ENCODE data around the gene SRR.

SRR gene

DNA sequence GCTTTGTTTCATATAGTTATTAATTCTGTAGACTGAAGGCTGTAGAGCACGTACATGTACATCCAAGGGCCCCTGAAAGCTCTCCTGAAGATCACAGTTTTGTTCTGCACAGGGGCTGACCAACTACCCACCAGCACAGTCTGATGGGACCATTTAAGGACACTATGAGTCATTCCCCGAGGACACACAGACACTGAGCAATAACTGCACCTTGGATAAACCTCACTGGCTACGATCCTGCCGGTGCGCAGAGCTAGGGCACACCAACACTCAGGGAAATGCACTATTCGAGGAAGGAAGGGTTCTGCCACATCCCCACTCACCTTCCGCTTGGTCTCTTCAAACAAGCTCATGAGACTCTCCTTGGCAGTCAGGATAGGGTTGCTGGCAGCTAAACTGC, 20.4 kb upstream of the SRR start:
- in situ Hi-C loops (cut with HindIII; ENCODE audit: low pct_ligation_motif_present, low sequenced_read_pairs) = no loop called here
- TF ChIP-seq, protein P1, sequence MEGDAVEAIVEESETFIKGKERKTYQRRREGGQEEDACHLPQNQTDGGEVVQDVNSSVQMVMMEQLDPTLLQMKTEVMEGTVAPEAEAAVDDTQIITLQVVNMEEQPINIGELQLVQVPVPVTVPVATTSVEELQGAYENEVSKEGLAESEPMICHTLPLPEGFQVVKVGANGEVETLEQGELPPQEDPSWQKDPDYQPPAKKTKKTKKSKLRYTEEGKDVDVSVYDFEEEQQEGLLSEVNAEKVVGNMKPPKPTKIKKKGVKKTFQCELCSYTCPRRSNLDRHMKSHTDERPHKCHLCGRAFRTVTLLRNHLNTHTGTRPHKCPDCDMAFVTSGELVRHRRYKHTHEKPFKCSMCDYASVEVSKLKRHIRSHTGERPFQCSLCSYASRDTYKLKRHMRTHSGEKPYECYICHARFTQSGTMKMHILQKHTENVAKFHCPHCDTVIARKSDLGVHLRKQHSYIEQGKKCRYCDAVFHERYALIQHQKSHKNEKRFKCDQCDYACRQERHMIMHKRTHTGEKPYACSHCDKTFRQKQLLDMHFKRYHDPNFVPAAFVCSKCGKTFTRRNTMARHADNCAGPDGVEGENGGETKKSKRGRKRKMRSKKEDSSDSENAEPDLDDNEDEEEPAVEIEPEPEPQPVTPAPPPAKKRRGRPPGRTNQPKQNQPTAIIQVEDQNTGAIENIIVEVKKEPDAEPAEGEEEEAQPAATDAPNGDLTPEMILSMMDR (IDR thresholded peaks at IDR 0.05; ENCODE audit: low read depth, low read length, missing control alignments) = no peak
- Histone ChIP-seq H3K4me3 (ENCODE audit: low read depth, low read length) (no peak overlapping the region), H3K27me3 (replicated peaks) (no peaks in the 10 kb centered on the region), H3K36me3 (replicated peaks) (peaks cover 53% of the 10 kb centered on the region), H3K27ac (no peak overlapping the region)
- no peak for DNase-seq

DNA sequence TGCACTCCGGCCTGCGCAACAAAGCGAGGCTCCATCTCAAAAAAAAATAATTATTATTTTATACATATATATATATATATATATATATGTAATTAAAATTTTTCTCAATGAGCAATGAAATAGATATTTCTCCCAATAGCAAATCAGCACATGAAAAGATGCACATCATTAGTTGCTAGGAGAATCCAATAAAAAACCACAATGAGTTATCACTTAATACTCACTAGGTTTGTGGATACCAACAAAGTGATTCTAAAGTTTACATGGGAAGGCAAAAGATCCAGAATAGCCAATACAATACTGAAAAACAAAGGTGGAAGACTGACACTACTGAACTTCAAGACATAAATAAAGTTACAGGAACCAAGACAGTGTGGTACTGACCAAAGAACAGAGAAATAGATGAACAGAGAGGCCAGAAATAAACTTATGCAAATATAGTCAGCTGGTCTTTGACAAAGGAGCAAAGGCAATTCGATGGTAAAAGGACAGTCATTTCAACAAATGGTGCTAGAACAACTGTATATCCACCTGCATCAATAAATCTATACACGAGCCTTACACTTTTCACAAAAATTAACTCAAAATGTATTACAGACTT, 13.8 kb upstream of the SRR start:
- no peak for DNase-seq
- in situ Hi-C loops (cut with HindIII; ENCODE audit: low pct_ligation_motif_present, low sequenced_read_pairs) = no loop called here
- H3K27me3 ChIP-seq (replicated peaks) = no peaks in the 10 kb centered on the region
- peaks cover 32% of the 10 kb centered on the region for H3K36me3 ChIP-seq (replicated peaks)
- H3K4me3 ChIP-seq (ENCODE audit: low read depth, low read length) = no peak overlapping the region
- TF ChIP-seq, protein P1 (IDR thresholded peaks at IDR 0.05; ENCODE audit: low read depth, low read length, missing control alignments) = no peak
- H3K27ac ChIP-seq = no peak overlapping the region

DNA sequence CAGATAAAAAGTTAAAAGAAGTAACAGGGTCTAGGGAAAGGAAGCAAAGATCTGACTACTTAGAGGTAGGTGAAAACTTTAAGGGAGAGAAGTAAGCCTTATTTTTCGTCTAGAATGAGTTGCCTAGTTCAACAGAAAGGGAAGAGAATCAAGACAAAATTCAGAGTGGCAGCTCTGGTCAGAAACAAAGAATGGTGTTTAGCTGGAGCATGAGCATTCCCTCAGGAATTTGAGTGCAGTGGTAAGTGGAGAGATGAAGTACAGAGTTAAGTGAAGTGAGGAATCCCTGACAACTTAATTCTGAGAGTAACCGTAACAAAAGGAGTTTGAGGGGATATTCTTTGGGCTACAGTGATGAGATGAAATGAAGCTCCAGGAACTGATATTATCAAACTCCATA, 11.7 kb upstream of the SRR start:
- peak; percentile 16 for DNase-seq
- H3K27me3 ChIP-seq (replicated peaks) = no peaks in the 10 kb centered on the region
- TF ChIP-seq, protein P1 (IDR thresholded peaks at IDR 0.05; ENCODE audit: low read depth, low read length, missing control alignments) = no peak
- in situ Hi-C loops (cut with HindIII; ENCODE audit: low pct_ligation_motif_present, low sequenced_read_pairs) = no loop called here
- no peak overlapping the region for H3K4me3 ChIP-seq (ENCODE audit: low read depth, low read length)
- no peak overlapping the region for H3K27ac ChIP-seq
- H3K36me3 ChIP-seq (replicated peaks) = peaks cover 39% of the 10 kb centered on the region

GRCh38 chr17:2295575-2295974, 8.2 kb upstream of the SRR start:
- TF ChIP-seq, protein P1 (IDR thresholded peaks at IDR 0.05; ENCODE audit: low read depth, low read length, missing control alignments) = no peak
- Histone ChIP-seq H3K27ac (no peak overlapping the region), H3K27me3 (replicated peaks) (no peaks in the 10 kb centered on the region), H3K36me3 (replicated peaks) (peaks cover 40% of the 10 kb centered on the region), H3K4me3 (ENCODE audit: low read depth, low read length) (no peak overlapping the region)
- in situ Hi-C loops (cut with HindIII; ENCODE audit: low pct_ligation_motif_present, low sequenced_read_pairs) = no loop called here
- no peak for DNase-seq

DNA sequence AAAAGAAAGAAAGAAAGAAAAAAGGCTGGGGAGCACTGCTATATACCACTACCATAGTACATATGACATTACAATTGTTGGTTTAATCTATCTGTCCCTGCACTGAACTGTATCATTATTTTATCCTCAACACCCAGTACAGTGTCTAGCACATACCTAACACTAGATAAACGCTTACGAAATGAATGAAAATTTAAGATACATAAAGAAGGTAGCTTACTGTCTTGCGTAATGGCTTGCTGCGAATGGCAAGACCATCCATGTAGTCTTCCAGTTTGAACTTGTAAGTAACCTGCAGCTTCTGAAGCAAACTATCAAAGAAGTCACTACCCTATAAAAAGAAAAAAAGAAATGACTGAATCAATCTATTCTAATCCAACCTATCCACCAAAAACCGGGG, 6.7 kb upstream of the SRR start:
- no peaks in the 10 kb centered on the region for H3K27me3 ChIP-seq (replicated peaks)
- in situ Hi-C loops (cut with HindIII; ENCODE audit: low pct_ligation_motif_present, low sequenced_read_pairs) = no loop called here
- TF ChIP-seq, protein P1 (IDR thresholded peaks at IDR 0.05; ENCODE audit: low read depth, low read length, missing control alignments) = no peak
- no peak overlapping the region for H3K27ac ChIP-seq
- no peak for DNase-seq
- H3K4me3 ChIP-seq (ENCODE audit: low read depth, low read length) = no peak overlapping the region
- H3K36me3 ChIP-seq (replicated peaks) = peaks cover 37% of the 10 kb centered on the region

DNA sequence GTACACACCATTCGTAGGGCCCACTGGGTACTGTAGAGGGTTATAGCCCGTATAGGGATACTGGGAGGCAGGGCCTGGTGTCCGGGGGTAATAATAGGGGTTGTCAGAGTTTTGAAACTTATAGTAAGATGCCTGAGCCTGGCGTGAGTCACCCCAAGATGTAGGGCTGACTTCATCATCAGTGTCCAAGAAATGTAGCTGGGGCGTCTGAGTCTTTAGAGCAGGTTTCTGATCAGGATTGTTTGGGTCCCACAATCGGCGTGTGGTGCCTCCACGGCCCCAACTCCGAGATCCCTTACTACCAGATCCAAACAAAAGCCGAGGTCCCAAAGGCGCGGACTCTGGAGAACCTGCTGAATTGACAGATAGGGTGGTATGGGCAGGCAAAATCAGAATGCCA, 4.6 kb upstream of the SRR start:
- H3K27ac ChIP-seq = no peak overlapping the region
- H3K27me3 ChIP-seq (replicated peaks) = no peaks in the 10 kb centered on the region
- peaks cover 31% of the 10 kb centered on the region for H3K36me3 ChIP-seq (replicated peaks)
- in situ Hi-C loops (cut with HindIII; ENCODE audit: low pct_ligation_motif_present, low sequenced_read_pairs) = no loop called here
- no peak for DNase-seq
- H3K4me3 ChIP-seq (ENCODE audit: low read depth, low read length) = no peak overlapping the region
- TF ChIP-seq, protein P1 (IDR thresholded peaks at IDR 0.05; ENCODE audit: low read depth, low read length, missing control alignments) = no peak

Measured in brain microvascular endothelial cell (primary cell).